ENCODE measurements around the gene NUDC. TPM values are rescaled to one million over a fixed set of nuclear protein-coding genes. Genes with fewer than 3 reads are reported as not detected.
"Not testable (repeated sequence)": the region's sequence is repeated elsewhere in the genome, so short reads cannot be mapped to it uniquely, and the experiment has no call there.

NUDC gene
- total RNA-seq, 2 donors from 2014 or later = 103 to 120 TPM

- Histone ChIP-seq H3K4me1 (ENCODE audit: control insufficient read depth, insufficient read depth, low read length) (peaks cover 9% of the 10 kb centered on the region), H3K4me3 (ENCODE audit: low read length) (no peak overlapping the region), H3K27me3 (ENCODE audit: control insufficient read depth, insufficient read depth, low read length, poor library complexity, severe bottlenecking) (no peaks in the 10 kb centered on the region), H3K9ac (ENCODE audit: extremely low read depth, low read length, poor library complexity, severe bottlenecking) (no peak overlapping the region), H3K27ac (ENCODE audit: low read depth, low read length) (no peak overlapping the region), H3K9me3 (ENCODE audit: control insufficient read depth, low read length) (no peaks in the 10 kb centered on the region), H3K36me3 (ENCODE audit: control insufficient read depth, insufficient read depth, low read length) (peaks cover 65% of the 10 kb centered on the region)
- no peak for DNase-seq
- Mint-ChIP-seq H3K27ac (no peak overlapping the region), H3K36me3 (ENCODE audit: low read depth) (peaks cover 66% of the 10 kb centered on the region), H3K4me3 (no peak overlapping the region), H3K27me3 (ENCODE audit: insufficient read depth) (no peaks in the 10 kb centered on the region), H3K9me3 (peaks cover 3% of the 10 kb centered on the region), H3K4me1 (peaks cover 17% of the 10 kb centered on the region)
- TF ChIP-seq CTCF (conservative IDR thresholded peaks at IDR 0.05) = no peak
- WGBS, 2 experiments (ENCODE audit: insufficient coverage in 1 of 2, insufficient read length in 1 of 2) = 92 to 100% methylated on average over 2 of the region's 2 CpGs
These were observed 23.6 kb downstream of the NUDC start for GRCh38 chr1:26945138-26945537.

GRCh38 chr1:26945728-26946127 lies 24.2 kb downstream of the NUDC start:
- H3K9me3 Mint-ChIP-seq = peaks cover 3% of the 10 kb centered on the region
- Histone ChIP-seq H3K9ac (ENCODE audit: extremely low read depth, low read length, poor library complexity, severe bottlenecking) (no peak overlapping the region), H3K4me1 (ENCODE audit: control insufficient read depth, insufficient read depth, low read length) (peaks cover 9% of the 10 kb centered on the region), H3K4me3 (ENCODE audit: low read length) (no peak overlapping the region), H3K9me3 (ENCODE audit: control insufficient read depth, low read length) (no peaks in the 10 kb centered on the region), H3K27ac (ENCODE audit: low read depth, low read length) (no peak overlapping the region), H3K27me3 (ENCODE audit: control insufficient read depth, insufficient read depth, low read length, poor library complexity, severe bottlenecking) (no peaks in the 10 kb centered on the region), H3K36me3 (ENCODE audit: control insufficient read depth, insufficient read depth, low read length) (peaks cover 65% of the 10 kb centered on the region)
- 92 to 98% methylated on average over 8 of the region's 8 CpGs for WGBS, 2 experiments (ENCODE audit: insufficient coverage in 1 of 2, insufficient read length in 1 of 2)
- no peak for DNase-seq
- peaks cover 17% of the 10 kb centered on the region for H3K4me1 Mint-ChIP-seq
- peaks cover 68% of the 10 kb centered on the region for H3K36me3 Mint-ChIP-seq (ENCODE audit: low read depth)
- no peak for TF ChIP-seq CTCF (conservative IDR thresholded peaks at IDR 0.05)
- no peak overlapping the region for H3K27ac Mint-ChIP-seq
- H3K27me3 Mint-ChIP-seq (ENCODE audit: insufficient read depth) = no peaks in the 10 kb centered on the region
- no peak overlapping the region for H3K4me3 Mint-ChIP-seq

- no peak for DNase-seq
- peaks cover 62% of the 10 kb centered on the region for H3K36me3 ChIP-seq (ENCODE audit: control insufficient read depth, insufficient read depth, low read length)
- Mint-ChIP-seq H3K4me1 (peaks cover 17% of the 10 kb centered on the region), H3K4me3 (no peak overlapping the region), H3K27me3 (ENCODE audit: insufficient read depth) (no peaks in the 10 kb centered on the region), H3K9me3 (peaks cover 3% of the 10 kb centered on the region), H3K36me3 (ENCODE audit: low read depth) (peaks cover 68% of the 10 kb centered on the region), H3K27ac (no peak overlapping the region)
- H3K4me1 ChIP-seq (ENCODE audit: control insufficient read depth, insufficient read depth, low read length) = peaks cover 9% of the 10 kb centered on the region
- TF ChIP-seq CTCF (conservative IDR thresholded peaks at IDR 0.05) = no peak
- 91 to 96% methylated on average over 4 of the region's 4 CpGs for WGBS, 2 experiments (ENCODE audit: insufficient coverage in 1 of 2, insufficient read length in 1 of 2)
- H3K27me3 ChIP-seq (ENCODE audit: control insufficient read depth, insufficient read depth, low read length, poor library complexity, severe bottlenecking) = no peaks in the 10 kb centered on the region
- no peaks in the 10 kb centered on the region for H3K9me3 ChIP-seq (ENCODE audit: control insufficient read depth, low read length)
- H3K27ac ChIP-seq (ENCODE audit: low read depth, low read length) = no peak overlapping the region
- H3K4me3 ChIP-seq (ENCODE audit: low read length) = no peak overlapping the region
- no peak overlapping the region for H3K9ac ChIP-seq (ENCODE audit: extremely low read depth, low read length, poor library complexity, severe bottlenecking)
These were observed 24.7 kb downstream of the NUDC start for GRCh38 chr1:26946270-26946669.

GRCh38 chr1:26948725-26949057 lies 27.1 kb downstream of the NUDC start:
- H3K36me3 ChIP-seq (ENCODE audit: control insufficient read depth, insufficient read depth, low read length) = peaks cover 41% of the 10 kb centered on the region
- H3K27ac ChIP-seq (ENCODE audit: low read depth, low read length); H3K27me3 Mint-ChIP-seq (ENCODE audit: insufficient read depth); H3K4me3 ChIP-seq (ENCODE audit: low read length); H3K9me3 ChIP-seq (ENCODE audit: control insufficient read depth, low read length); H3K4me3 Mint-ChIP-seq; H3K9ac ChIP-seq (ENCODE audit: extremely low read depth, low read length, poor library complexity, severe bottlenecking); H3K9me3 Mint-ChIP-seq; H3K27ac Mint-ChIP-seq; H3K27me3 ChIP-seq (ENCODE audit: control insufficient read depth, insufficient read depth, low read length, poor library complexity, severe bottlenecking); H3K4me1 Mint-ChIP-seq; DNase-seq; H3K4me1 ChIP-seq (ENCODE audit: control insufficient read depth, insufficient read depth, low read length): not testable (repeated sequence)
- H3K36me3 Mint-ChIP-seq (ENCODE audit: low read depth) = peaks cover 57% of the 10 kb centered on the region
- WGBS, 2 experiments (ENCODE audit: insufficient coverage in 1 of 2, insufficient read length in 1 of 2) = 96 to 97% methylated on average over 15 to 16 of the region's 16 CpGs

Data from endodermal cell (in vitro differentiated cells).